Measurements from ENCODE around the gene ATP8A2.

DNA sequence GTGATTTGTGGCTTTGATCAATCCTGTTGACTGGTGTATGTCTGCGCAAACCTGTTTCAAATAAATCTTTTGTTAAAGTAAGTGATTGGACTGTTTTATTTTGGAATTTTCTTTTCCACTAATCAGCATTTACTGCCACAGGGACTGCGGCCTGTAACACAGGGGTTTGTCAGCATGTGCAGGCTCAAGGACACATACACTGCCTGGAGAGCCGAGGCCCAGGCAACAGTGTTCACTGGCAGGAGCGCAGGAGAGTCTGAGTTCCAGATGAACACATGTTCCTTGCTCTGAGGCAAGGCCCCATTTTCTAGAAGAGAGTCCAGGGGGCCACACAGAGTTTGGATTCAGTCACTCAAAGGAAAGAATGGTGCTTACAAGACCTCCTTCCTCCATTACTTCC lies 654.0 kb downstream of the ATP8A2 start:
- TF ChIP-seq, protein P1, sequence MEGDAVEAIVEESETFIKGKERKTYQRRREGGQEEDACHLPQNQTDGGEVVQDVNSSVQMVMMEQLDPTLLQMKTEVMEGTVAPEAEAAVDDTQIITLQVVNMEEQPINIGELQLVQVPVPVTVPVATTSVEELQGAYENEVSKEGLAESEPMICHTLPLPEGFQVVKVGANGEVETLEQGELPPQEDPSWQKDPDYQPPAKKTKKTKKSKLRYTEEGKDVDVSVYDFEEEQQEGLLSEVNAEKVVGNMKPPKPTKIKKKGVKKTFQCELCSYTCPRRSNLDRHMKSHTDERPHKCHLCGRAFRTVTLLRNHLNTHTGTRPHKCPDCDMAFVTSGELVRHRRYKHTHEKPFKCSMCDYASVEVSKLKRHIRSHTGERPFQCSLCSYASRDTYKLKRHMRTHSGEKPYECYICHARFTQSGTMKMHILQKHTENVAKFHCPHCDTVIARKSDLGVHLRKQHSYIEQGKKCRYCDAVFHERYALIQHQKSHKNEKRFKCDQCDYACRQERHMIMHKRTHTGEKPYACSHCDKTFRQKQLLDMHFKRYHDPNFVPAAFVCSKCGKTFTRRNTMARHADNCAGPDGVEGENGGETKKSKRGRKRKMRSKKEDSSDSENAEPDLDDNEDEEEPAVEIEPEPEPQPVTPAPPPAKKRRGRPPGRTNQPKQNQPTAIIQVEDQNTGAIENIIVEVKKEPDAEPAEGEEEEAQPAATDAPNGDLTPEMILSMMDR (IDR thresholded peaks at IDR 0.05) = no peak
- no peak for TF ChIP-seq POLR2A (IDR thresholded peaks at IDR 0.05)
